ENCODE results near the gene ZNF845. TPM values are rescaled to one million over a fixed set of nuclear protein-coding genes. Genes with fewer than 3 reads are reported as not detected.

Gene ZNF845
- total and polyA plus RNA-seq, 2 of the 4 experiments (the other 2 are of a cell fraction), result 1.2 to 9.5 TPM

GRCh38 chr19:53394974-53395839, 61.7 kb downstream of the ZNF845 start, which contains the start of gene ZNF765:
ZNF765 (plus strand) TSS chr19:53395149; CDS start chr19:53398016, 2,867 bp downstream.
- in situ Hi-C loops (cut with MboI; ENCODE audit: low sequenced_read_pairs), result no loop called here

More at GRCh38 chr19:53394974-53395839, 61.7 kb downstream of the ZNF845 start, which contains the start of gene ZNF765:
- TF ChIP-seq, protein P1, sequence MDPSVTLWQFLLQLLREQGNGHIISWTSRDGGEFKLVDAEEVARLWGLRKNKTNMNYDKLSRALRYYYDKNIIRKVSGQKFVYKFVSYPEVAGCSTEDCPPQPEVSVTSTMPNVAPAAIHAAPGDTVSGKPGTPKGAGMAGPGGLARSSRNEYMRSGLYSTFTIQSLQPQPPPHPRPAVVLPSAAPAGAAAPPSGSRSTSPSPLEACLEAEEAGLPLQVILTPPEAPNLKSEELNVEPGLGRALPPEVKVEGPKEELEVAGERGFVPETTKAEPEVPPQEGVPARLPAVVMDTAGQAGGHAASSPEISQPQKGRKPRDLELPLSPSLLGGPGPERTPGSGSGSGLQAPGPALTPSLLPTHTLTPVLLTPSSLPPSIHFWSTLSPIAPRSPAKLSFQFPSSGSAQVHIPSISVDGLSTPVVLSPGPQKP (IDR thresholded peaks at IDR 0.05; ENCODE audit: borderline replicate concordance, low read depth, low read length), result no peak
- TF ChIP-seq BHLHE40 (IDR thresholded peaks at IDR 0.05; ENCODE audit: low read depth, low read length) (no peak), RAD21 (IDR thresholded peaks at IDR 0.05; ENCODE audit: low read length) (peak; percentile 15; the same call in 1 of the 2 replicates), RCOR1 (IDR thresholded peaks at IDR 0.05; ENCODE audit: insufficient replicate concordance, low read length) (no peak), POLR2A (IDR thresholded peaks at IDR 0.05; ENCODE audit: low read depth, low read length) (peak; percentile 56; the same call in 1 of the 2 replicates), NFE2L2 (IDR thresholded peaks at IDR 0.05; ENCODE audit: low read depth, low read length) (no peak), MXI1 (IDR thresholded peaks at IDR 0.05; ENCODE audit: borderline replicate concordance, low read depth, low read length) (peak; percentile 59; the same call in 1 of the 2 replicates), MAFK (IDR thresholded peaks at IDR 0.05; ENCODE audit: low read depth, low read length) (no peak)
- TF ChIP-seq, protein P2, sequence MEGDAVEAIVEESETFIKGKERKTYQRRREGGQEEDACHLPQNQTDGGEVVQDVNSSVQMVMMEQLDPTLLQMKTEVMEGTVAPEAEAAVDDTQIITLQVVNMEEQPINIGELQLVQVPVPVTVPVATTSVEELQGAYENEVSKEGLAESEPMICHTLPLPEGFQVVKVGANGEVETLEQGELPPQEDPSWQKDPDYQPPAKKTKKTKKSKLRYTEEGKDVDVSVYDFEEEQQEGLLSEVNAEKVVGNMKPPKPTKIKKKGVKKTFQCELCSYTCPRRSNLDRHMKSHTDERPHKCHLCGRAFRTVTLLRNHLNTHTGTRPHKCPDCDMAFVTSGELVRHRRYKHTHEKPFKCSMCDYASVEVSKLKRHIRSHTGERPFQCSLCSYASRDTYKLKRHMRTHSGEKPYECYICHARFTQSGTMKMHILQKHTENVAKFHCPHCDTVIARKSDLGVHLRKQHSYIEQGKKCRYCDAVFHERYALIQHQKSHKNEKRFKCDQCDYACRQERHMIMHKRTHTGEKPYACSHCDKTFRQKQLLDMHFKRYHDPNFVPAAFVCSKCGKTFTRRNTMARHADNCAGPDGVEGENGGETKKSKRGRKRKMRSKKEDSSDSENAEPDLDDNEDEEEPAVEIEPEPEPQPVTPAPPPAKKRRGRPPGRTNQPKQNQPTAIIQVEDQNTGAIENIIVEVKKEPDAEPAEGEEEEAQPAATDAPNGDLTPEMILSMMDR (conservative IDR thresholded peaks at IDR 0.05; ENCODE audit: low read depth, low read length), result peak; percentile 48
- H4K91ac ChIP-seq (ENCODE audit: insufficient read depth, low read depth, low read length), result no peak within 1 kb of the TSS
- dilution Hi-C loops (cut with HindIII; ENCODE audit: low sequenced_read_pairs, unreplicated experiment), result no loop called here
- no peak within 1 kb of the TSS for H3K18ac ChIP-seq (ENCODE audit: low read depth, low read length)
- H3K56ac ChIP-seq (ENCODE audit: extremely low read depth, insufficient read depth, low read length), result peak within 1 kb of the TSS; percentile 47
- ChIA-PET CTCF (interaction anchor here (1.4 kb wide), 1 partner anchor 15 kb away, joined by 4 read pairs; no protein-coding TSS in a partner anchor), POLR2A (ENCODE audit: unreplicated experiment) (interaction anchor here (0.6 kb wide), 1 partner anchor 28 kb away, joined by 4 read pairs; no protein-coding TSS in a partner anchor)
- peak within 1 kb of the TSS; percentile 72 for H3K9ac ChIP-seq (ENCODE audit: low read depth, low read length)
- no peak within 1 kb of the TSS for H2BK15ac ChIP-seq (ENCODE audit: low read depth, low read length)
- intact Hi-C loops (cut with micrococcal nuclease), result loop anchor here (10.0 kb wide), 1 partner anchor 200 kb away; the partner anchor contains the start of gene ZNF665
- H3K9me1 ChIP-seq (ENCODE audit: insufficient read depth, low read length), result no peaks in the 10 kb centered on the region
- H2BK120ac ChIP-seq (ENCODE audit: low read depth, low read length), result no peak within 1 kb of the TSS
- H4K5ac ChIP-seq (ENCODE audit: low read depth, low read length), result no peak within 1 kb of the TSS; the same call in 1 of the 2 replicates
- H2AFZ ChIP-seq (replicated peaks; ENCODE audit: low read length, poor library complexity), result peak within 1 kb of the TSS; percentile 92
- peak within 1 kb of the TSS; percentile 70 for H3K27ac ChIP-seq (ENCODE audit: insufficient read depth, low read length)
- DNase-seq (peak; percentile 85), ATAC-seq (ENCODE audit: low read depth) (peak; percentile 99)
- H3K4me3 ChIP-seq (ENCODE audit: insufficient read depth, low read depth, low read length), result peak within 1 kb of the TSS; percentile 68
- H3K36me3 ChIP-seq (ENCODE audit: control insufficient read depth, insufficient read depth, low read length), result peaks cover 14% of the 10 kb centered on the region
- H2BK20ac ChIP-seq (ENCODE audit: low read depth, low read length), result no peak within 1 kb of the TSS
- no peaks in the 10 kb centered on the region for H3K27me3 ChIP-seq (ENCODE audit: control insufficient read depth, insufficient read depth, low read length)
- H3K4me2 ChIP-seq (ENCODE audit: low read depth, low read length), result peak within 1 kb of the TSS; percentile 73
- no peaks in the 10 kb centered on the region; the same call in 1 of the 2 replicates for H3K4me1 ChIP-seq (ENCODE audit: control insufficient read depth, insufficient read depth, low read length)
- peak within 1 kb of the TSS; percentile 72 to 89; a peak in 3 of 4 replicates for H4K8ac ChIP-seq (ENCODE audit: low read depth in 2 of 2, low read length in 2 of 2)
- peak within 1 kb of the TSS; percentile 70; the same call in 1 of the 2 replicates for H3K23ac ChIP-seq (ENCODE audit: low read depth, low read length)
- H2AK5ac ChIP-seq (ENCODE audit: low read depth, low read length), result no peak within 1 kb of the TSS
- no TSS peak for BruUV-seq (replicated peaks)
- H3K79me1 ChIP-seq (ENCODE audit: low read depth in 1 of 2, low read length in 2 of 2), result peaks cover 2 to 3% of the 10 kb centered on the region in 2 experiments; a peak in 2 of 4 replicates
- H3K4ac ChIP-seq (ENCODE audit: low read depth, low read length), result peak within 1 kb of the TSS; percentile 40; the same call in 1 of the 2 replicates
- peak within 1 kb of the TSS; percentile 31 for H2AK9ac ChIP-seq (replicated peaks; ENCODE audit: low read depth, low read length, poor library complexity)
- H2BK5ac ChIP-seq (ENCODE audit: low read depth, low read length, poor library complexity, severe bottlenecking), result peak within 1 kb of the TSS; percentile 23
- no peaks in the 10 kb centered on the region for H4K20me1 ChIP-seq (ENCODE audit: insufficient read depth, low read length)
- 0% methylated on average over 12 of the region's 58 CpGs; no CpG with 5 or more reads in 1 of the 2 experiments for WGBS, 2 experiments (ENCODE audit: extremely low coverage in 2 of 2, insufficient read length in 1 of 2)
- peaks cover 2% of the 10 kb centered on the region; the same call in 1 of the 2 replicates for H3K9me3 ChIP-seq (ENCODE audit: control insufficient read depth, insufficient read depth, low read length)
- H3K14ac ChIP-seq (replicated peaks; ENCODE audit: low read depth, low read length), result no peak within 1 kb of the TSS; the same call in 1 of the 2 replicates
